NCI-H460 (cell line): ENCODE data around the gene PRR22. TPM values are rescaled to one million over a fixed set of nuclear protein-coding genes. Genes with fewer than 3 reads are reported as not detected.
"Not testable (repeated sequence)": the region's sequence is repeated elsewhere in the genome, so short reads cannot be mapped to it uniquely, and the experiment has no call there.

Experiments used
- DNase-seq: peaks from one replicate; pipeline ENCODE4 v3.0.0-alpha.2; 2016; ENCODE audit warnings: low read depth; ENCODE audit errors: extremely low read depth
- total RNA-seq: library from RNA; depleted of rRNA; stranded (reverse); fragments of >200 nt; shearing (Covaris generic); gene quantifications from 2 replicates; pipeline ENCODE4 v1.2.3, GENCODE V29; 2014; rRNA removed

PRR22 gene
- total RNA-seq, 1 experiment from 2014 or later, result 1.3 TPM

GRCh38 chr19:5762608-5763217 is 21.8 kb downstream of the PRR22 start:
- no peak for DNase-seq

DNA sequence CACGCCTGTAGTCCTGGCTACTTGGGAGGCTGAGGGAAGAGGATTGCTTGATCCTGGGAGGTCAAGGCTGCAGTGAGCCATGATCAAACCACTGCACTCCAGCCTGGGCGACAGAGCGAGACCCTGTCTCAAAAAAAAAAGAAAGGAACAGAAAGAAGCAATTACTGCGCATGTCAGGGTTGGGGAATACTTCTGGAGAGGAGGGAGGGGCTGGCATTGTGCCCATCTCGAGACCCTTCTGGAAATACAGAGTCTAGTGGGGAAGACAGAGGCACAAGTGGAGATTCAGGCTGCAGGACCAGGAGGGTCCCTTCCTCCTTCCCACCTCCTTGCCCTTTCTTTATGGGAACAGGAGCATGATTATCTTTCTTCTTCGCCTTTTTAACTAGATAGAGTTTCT is 30.8 kb downstream of the PRR22 start:
- no peak for DNase-seq

- DNase-seq, result no peak
Observed at GRCh38 chr19:5751709-5752108, 32.8 kb downstream of the PRR22 start.

DNA sequence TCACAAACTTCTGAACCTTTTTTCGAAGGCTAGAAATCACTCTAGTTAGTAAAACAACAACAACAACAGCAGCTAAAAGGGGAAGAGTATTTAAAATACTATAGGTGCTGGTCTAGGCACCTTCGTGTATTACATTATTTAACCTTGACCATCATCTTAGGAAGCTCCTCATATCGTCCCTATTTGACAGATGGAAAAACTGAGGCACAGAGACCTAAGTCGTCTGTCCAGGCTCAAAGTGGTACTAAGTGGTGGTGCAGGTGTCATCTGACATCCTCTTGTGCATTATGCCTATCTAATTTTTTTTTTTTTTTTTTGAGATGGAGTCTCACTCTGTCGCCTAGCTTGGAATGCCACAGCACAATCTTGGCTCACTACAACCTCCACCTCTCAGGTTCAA is 35.0 kb downstream of the PRR22 start:
- DNase-seq, result no peak

DNA sequence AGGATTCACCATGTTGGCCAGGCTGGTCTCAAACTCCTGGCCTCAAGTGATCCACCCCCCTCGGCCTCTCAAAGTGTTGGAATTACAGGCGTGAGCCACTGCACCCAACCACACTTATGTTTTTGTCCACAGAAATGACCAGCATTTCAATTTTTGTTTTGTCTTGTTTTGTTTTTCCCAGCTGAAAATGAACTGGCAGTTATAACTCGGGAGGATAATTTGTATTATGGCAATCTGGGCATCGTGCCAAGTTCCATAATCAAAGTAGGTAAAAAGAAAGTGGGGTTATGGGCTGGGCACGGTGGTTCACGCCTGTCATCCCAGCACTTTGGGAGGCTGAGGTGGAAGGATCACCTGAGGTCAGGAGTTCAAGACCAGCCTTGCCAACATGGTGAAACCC is 35.6 kb downstream of the PRR22 start:
- DNase-seq, result not testable (repeated sequence)

DNA sequence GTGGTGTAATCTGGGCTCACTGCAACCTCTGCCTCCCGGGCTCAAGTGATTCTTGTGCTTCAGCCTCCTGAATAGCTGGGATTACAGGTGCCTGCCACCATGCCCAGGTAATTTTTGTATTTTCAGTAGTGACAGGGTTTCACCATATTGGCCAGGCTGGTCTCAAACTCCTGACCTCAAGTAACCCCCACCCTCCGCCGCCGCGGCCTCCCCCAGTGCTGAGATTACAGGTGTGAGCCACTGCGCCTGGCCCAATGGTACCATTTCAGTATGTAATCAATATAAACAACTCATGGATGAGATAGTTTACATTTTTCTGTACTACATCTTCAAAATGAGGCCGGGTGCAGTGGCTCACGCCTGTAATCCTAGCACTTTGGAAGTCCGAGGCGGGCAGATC is 39.5 kb downstream of the PRR22 start:
- not testable (repeated sequence) for DNase-seq

DNA sequence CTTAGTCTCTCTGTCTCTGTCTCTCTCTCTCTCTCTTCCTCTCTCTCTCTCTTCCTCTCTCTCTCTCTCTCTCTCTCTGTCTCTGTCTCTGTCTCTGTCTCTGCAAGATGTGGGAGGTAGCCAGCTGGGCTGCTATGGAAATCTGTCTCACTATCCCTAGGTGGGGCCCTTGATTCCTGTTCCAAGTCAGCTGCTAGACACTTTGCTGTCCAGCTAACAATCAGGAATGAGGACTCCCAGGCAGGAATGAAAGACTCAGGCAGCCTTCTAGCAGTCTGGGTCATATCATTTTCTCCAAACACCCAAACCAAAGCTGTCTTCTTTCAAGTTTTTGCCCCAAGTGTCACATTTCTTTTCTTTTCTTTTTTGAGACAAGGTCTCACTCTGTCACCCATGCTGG is 40.9 kb downstream of the PRR22 start:
- no peak for DNase-seq

DNA sequence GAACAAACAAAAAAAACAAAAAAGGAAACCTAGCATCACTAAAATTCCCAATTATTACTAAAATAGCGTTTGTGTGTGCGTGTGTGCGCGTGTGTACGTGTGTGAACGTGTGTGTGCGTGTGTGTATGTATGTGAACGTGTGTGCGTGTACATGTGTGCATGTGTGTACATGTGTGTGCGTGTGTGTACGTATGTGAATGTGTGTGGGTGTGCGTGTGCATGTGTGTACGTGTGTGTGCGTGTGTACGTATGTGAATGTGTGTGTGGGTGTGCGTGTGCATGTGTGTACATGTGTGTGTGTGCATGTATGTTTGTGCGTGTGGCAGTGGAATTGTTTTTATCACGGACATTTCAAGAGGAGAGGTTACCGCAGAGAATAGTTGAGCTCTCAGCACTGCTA is 42.5 kb downstream of the PRR22 start:
- no peak for DNase-seq

DNA sequence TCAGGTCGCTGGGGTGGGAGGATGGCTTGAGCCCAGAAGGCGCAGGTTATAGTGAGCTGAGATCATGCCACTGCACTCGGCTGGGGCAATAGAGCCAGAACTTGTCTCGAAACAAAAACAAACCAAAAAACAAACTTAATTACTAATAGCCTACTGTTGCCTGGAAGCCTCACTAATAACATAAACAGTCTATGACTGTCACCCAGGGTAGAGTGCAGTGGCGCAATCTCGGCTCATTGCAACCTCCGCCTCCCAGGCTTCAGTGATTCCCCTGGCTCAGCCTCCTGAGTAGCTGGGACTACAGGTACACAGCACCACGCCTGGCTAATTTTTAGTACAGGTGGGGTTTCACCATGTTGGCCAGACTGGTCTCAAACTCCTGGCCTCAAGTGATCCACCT is 46.1 kb downstream of the PRR22 start:
- DNase-seq, result no peak

DNA sequence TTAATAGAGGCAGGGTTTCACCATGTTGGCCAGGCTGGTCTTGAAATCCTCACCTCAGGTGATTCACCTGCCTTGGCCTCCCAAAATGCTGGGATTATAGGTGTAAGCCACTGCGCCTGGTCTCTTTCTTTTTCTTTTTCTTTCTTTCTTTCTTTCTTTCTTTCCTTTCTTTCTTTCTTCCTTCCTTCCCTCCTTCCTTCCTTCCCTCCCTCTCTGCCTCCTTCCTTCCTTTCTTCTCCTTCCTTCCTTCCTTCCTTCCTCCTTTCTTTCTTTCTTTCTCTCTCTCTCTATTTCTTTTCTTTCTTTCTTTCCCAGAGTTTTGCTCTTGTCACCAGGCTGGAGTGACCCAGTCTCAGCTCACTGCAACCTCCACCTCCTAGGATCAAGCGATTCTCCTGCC is 51.4 kb downstream of the PRR22 start:
- not testable (repeated sequence) for DNase-seq

Other genes starting within 250 kb of the PRR22 start
- not detected in 2 replicates for gene TINCR, start 216.8 kb downstream of the PRR22 start, total RNA-seq
- 12.8 and 16.8 TPM in 2 replicates for gene SAFB2, start 162.0 kb downstream of the PRR22 start, total RNA-seq
- 22.2 and 25.0 TPM in 2 replicates for gene SAFB, start 161.7 kb downstream of the PRR22 start, total RNA-seq
- 31.4 and 35.8 TPM in 2 replicates for gene MICOS13, start 104.2 kb downstream of the PRR22 start, total RNA-seq
- 2.3 and 3.5 TPM in 2 replicates for gene HSD11B1L, start 103.7 kb downstream of the PRR22 start, total RNA-seq
- 867 and 1,017 TPM in 2 replicates for gene RPL36, start 94.5 kb downstream of the PRR22 start, total RNA-seq
- gene LONP1, start 64.6 kb downstream of the PRR22 start, total RNA-seq, result 134 and 151 TPM in 2 replicates
- not detected in 2 replicates for gene CATSPERD, start 64.1 kb downstream of the PRR22 start, total RNA-seq
- 36.4 and 39.9 TPM in 2 replicates for gene DUS3L, start 6.4 kb upstream of the PRR22 start, total RNA-seq
- 0.32 and 1.0 TPM in 2 replicates for gene NRTN, start 20.3 kb upstream of the PRR22 start, total RNA-seq
- not detected in 2 replicates for gene FUT6, start 55.0 kb upstream of the PRR22 start, total RNA-seq
- not detected in 2 replicates for gene FUT3, start 66.7 kb upstream of the PRR22 start, total RNA-seq
- gene FUT5, start 85.8 kb upstream of the PRR22 start, total RNA-seq, result not detected in 2 replicates
- 103 and 146 TPM in 2 replicates for gene NDUFA11, start 119.0 kb upstream of the PRR22 start, total RNA-seq
- 2.7 and 3.7 TPM in 2 replicates for gene VMAC, start 120.1 kb upstream of the PRR22 start, total RNA-seq
- gene CAPS, start 129.5 kb upstream of the PRR22 start, total RNA-seq, result 2.1 and 2.9 TPM in 2 replicates
- gene RANBP3, start 193.4 kb upstream of the PRR22 start, total RNA-seq, result 31.2 and 32.5 TPM in 2 replicates